ENCODE results near the gene FMO5.
"Not testable (repeated sequence)": the region's sequence is repeated elsewhere in the genome, so short reads cannot be mapped to it uniquely, and the experiment has no call there.

FMO5 gene

DNA sequence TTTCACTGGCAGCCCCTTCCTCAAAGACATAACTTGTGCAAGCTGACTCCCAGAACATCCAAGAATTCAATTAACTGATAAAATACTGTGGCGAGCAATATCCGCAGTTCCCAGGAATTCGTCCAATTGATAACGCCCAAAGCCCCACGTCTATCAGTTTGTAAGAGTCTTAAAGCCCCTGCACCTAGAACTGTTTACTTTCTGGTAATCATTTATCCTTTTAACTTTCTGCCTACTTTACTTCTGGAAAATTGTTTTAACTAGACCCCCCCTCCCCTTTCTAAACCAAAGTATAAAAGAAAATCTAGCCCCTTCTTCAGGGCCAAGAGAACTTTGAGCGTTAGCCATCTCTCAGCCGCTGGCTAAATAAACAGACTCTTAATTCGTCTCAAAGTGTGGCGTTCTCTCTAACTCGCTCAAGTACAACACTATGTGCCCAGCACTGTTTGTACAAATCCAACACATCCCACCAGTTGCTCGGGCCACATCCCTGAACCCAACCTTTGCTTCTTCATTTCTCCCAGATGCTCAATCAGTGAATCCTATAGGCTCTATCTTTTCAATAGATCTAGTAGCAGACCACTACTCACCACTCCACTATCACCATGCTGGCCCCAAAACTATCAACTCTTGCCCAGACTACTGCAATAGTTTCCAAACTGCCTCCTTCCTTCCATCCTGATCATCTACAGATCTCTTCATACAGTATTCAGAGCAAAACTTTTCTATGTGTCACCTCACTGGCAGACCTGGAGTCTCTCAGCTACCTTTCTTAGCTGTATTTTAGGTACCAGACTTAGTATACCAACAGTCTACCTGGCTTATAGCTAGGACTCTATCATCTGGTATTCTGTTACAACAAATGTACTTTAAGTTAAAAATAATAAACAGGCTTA is 14.0 kb upstream of the FMO5 start:
- no peak for DNase-seq

DNA sequence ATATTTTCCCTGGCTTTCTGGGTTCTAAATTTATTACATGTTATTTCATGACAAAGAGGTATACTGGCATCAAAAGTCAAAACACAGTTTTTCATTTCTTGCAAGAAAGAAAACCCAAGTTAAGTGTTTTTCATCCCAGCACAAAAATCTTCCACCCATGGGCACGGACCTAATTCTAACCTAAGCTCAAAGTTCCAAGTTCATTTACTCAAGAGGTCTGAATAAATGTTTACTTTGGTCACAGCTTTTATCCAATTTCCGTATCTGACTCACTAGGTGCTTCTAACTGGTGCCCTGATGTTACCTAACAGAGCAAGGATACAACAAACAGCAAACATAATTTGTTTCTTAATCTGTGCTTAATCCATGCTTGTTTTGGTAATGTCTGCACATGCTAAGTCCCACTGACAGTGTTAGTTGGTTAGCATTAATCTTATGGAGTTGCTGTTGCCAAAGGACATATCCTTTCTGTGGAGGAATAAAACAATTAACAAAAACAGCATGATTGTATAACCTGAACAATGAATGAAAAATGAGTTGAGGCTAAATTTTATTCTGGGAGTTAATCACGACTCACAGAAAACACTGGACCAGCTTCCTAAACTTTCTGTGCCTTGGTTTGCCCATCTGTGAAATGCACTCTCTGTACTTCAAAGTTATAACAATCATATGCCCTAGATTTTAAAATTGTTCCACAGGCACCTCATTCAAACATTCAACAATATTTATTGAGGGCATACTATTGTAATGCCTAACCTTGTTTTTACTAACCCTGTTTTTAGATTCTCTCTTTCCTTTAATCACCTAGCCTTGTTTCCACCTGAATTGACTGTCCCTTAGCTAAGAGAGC is 13.1 kb upstream of the FMO5 start:
- DNase-seq, result no peak

DNA sequence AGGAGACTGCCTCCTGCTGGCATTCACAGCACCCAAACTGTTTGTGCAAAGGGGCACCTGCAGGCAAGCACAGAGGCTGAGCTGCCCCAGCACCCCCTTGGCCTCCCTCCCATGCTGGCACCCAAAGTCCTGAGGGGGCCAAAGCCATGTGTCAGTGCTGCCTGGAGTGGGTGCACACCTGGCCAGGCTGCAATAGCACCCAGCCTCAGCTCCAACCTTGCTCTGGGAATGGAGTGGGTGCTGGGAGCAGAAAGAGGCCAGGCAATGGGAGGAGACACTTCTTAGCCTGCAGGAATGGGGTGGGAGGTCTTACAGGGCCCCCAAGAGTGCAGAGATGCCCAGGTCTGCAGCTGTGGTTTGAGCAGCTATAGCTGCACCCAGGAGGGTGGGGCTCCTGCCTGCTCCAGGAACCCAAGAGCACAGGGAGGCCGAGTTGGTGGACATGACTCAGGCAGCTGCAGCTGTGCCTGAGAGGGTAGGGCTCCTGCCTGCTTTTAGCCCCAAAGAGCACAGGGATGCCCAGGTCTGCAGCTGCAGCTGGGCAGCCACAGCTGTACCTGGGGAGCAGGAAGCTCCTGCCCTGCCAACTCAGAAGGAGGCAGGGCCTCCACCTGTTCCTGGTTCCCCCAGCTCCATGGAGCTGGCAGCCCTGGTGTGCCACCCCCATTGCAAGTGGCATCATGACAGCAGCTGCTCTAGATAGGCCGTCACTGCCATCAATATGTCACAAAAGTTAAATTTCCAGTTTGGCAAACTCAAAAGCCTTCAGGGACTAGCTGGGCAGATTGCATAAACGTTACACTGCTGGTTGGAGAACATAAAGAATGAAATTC is 12.0 kb upstream of the FMO5 start:
- no peak for DNase-seq

DNA sequence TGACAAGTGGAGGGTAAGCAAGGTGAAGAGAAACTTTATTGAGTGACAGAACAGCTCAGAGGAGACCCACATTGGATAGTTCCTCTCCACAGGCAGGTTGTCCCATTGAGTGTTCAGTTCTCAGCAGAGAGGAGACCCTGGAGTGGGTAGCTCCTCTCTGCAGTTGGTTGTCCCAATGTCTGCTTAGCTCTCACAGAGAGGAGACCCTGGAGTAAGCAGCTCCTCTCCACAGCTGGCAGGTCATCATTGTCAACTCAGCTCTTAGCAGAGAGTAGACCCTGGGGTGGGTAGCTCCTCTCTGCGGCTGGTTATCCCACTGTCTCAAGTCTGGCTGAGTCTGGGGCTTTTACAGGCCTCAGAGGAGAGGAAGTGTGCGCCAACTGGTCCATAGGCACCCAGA is 11.3 kb upstream of the FMO5 start:
- no peak for DNase-seq

- no peak for DNase-seq
Measured at GRCh38 chr1:147235822-147236221, 10.7 kb upstream of the FMO5 start.

DNA sequence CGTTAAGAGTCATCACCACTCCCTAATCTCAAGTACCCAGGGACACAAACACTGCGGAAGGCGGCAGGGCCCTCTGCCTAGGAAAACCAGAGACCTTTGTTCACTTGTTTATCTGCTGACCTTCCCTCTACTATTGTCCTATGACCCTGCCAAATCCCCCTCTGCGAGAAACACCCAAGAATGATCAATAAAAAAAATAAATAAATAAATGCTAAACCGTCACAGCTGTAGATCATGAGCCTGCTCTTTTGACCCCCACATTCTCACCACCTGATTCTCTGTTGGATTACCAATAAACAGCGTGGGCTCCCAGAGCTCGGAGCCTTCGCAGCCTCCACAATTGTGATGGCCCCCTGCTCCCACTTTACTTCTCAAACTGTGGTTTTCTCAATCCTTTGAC is 8.8 kb upstream of the FMO5 start:
- DNase-seq, result not testable (repeated sequence)

GRCh38 chr1:147231032-147231431 is 5.9 kb upstream of the FMO5 start:
- DNase-seq, result not testable (repeated sequence)

GRCh38 chr1:147223740-147224615 is 1.2 kb downstream of the FMO5 start:
- no peak for DNase-seq

- no peak for DNase-seq
Measured at GRCh38 chr1:147218606-147219005, 6.5 kb downstream of the FMO5 start.

DNA sequence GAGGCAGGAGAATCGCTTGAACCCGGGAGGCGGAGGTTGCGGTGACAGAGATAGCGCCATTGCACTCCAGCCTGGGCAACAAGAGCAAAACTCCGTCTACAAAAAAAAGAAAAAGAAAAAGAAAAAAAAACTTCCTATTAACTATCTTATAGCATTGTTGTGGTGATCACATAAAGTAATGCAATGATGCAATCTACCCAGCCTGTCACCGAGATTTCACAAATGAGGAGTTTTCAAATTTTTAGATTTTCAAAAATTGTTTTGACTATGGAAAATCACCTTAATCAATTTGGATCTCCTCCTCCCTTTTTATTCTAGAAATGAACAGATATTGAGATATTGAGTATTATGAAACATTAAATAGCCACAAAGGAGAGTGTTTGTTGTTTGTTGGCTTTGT is 8.0 kb downstream of the FMO5 start:
- DNase-seq, result no peak

DNA sequence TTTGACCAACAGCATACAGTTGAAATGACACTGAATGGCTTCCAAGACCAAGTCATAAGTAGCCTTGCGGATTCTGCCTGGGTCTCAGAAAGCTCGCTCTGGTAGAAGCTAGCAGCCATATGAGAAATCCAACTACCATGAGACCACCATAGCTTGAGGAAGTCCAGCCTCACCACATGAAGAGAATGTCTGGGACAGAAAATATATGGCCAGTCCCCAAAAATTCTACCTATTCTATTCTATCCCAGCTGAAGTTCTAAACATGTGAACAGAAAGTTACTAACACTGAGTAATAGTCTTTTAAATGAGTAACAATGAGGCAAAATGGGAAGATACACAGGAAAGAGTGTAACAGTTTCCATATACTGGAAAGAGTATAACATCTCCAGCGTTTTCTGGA is 9.0 kb downstream of the FMO5 start:
- DNase-seq, result no peak

GRCh38 chr1:147215540-147215916 is 9.6 kb downstream of the FMO5 start:
- no peak for DNase-seq

- DNase-seq, result no peak
Measured at GRCh38 chr1:147214842-147215539, 10.1 kb downstream of the FMO5 start.

DNA sequence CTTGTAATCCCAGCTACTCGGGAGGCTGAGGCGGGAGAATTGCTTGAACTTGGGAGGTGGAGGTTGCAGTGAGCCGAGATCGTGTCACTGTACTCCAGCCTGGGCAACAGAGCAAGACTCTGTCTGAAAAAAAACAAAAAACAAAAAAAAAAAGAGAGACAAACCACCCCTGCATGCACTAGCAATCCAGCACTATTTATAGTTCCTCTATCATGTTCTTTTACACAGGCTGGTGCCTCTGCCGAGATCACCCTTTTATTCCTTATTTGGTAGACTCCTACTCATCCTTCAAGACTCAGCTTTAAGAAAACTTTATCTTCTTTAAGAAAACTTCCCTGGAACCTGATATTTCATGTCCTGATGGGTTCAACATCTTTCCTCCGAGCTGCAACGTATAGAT is 10.8 kb downstream of the FMO5 start:
- no peak for DNase-seq

DNA sequence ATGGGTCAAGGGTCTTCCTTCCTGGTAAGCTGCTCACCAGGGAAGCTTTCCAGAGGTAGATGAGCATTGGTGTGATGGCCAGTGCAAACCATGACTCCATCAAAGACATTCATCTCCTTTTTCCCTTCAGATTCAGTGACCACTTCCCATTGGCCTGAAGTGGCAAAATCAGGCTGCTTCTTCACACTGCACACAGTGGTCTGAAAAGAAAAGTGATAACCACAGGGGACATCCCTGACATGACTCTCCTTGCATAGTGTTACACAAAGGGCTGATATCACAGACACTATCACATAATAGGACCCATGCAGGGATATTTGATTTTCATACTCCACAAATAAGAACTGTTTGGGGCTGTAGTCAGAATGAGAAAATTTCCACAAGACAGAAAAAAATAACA is 11.9 kb downstream of the FMO5 start:
- no peak for DNase-seq

DNA sequence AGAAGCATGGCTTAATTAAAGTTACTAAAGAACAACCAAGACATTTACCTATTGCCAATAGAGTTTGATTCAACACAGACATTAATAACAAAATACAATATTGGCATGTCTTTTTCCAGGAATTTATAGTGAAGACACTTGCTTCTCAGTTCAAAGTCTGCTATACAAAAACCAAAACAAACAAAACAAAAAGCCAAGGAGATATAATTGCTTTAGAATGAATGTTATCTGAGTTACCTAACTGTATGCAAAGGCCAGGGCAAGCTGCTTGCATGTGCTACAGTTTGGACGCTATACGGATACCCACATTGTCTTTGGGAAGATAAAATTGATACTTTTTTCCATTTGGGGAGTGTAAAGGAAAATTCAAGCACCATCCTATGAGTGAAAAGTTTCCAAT is 13.6 kb downstream of the FMO5 start:
- no peak for DNase-seq

GRCh38 chr1:147210987-147211386 is 14.2 kb downstream of the FMO5 start:
- DNase-seq, result no peak

DNA sequence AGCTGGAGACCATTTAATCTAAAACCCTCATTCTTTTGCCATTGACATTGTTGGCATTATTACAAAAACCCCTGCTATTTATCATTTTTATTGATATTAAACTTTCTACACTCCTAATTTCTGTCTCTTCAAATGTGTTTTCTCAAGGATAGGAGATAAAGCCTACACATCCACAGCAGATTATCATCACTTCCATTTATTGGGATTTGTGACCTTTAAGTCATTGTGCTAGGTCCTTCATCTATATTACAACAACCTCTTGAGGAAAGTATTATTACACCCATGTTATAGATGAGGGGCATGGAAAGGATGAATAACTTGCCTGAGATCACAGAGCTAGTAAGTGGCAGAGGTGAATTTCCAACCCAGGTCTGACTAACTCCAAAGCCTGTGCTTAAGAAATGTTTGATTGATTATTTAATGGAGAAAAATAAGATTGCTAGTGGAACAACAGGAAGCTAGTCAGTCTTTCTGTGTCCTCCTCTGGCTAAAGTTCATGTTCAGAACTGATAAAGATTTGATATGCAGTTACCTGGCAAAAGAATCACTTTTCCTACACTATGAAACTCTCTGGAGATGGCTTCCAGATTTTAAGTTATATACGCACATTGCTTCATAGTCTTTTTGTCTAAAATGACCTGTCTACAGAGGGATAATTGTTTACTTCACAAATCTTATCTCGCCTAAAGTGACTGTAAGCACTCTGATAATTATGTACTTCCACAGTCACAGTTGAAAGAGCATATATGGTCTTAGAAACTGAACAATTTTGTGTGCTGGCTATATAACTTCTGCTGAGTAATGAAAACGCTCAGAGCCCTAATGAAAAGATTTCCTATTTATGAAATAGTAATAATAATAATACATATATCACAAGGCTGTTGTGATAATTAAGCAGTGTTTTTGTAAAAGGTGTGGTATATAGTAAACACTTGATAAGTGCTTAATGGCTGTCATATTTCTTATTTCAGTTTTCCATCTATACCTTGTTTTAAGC is 15.0 kb downstream of the FMO5 start:
- no peak for DNase-seq

- no peak for DNase-seq
Measured at GRCh38 chr1:147208619-147209018, 16.5 kb downstream of the FMO5 start.

GRCh38 chr1:147207192-147207591 is 17.9 kb downstream of the FMO5 start:
- no peak for DNase-seq

Data from NCI-H2107 (cell line).